Stimulated activated CD4-positive, alpha-beta T cell treated with anti-CD3 and anti-CD28 coated beads, Interleukin-2, amount 100 ng/mL, for 24 hours (primary cell): ENCODE data around the gene MS4A6A.
"Not testable (repeated sequence)": the region's sequence is repeated elsewhere in the genome, so short reads cannot be mapped to it uniquely, and the experiment has no call there.

Source experiments
- DNase-seq, 2 donors: peaks; one replicate each; pipeline ENCODE4 v3.0.0-alpha.2; 2020

Gene MS4A6A

DNA sequence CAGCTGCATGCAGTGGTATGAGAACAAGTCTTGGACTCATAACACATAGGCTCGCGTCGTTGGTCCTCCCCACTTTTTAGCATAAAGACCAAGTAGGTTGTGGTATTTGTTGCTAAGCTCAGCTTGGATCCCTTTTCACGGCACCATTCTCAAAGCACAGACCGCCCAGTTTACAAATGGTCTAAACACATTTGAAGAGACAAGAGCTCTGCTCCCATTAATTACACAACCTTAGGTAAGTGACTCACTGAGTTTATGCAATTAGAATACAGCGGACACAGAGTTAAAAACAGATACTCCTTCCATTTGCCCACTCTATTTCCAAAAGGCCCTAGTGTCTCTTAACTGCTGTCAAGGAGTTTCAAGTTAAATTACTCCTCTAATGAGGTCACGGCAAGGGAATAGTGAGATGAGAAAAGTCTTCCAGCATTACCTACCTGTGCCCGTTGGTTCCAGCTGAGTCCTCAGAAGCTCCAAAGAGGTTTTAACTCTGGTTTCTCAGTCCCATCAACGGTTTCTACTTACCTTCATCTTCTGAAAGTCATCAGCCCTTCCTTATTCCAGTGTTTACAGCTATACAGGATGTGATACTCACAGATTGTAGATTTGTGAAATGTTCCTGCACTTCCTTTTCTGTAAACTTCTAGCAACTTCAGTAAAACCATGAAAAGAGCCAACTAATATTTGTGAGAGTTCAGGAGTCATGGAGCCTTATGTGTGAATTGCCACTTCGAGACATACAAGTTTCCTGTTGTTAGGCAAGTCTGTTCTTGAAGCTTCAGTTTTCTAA lies at the start of gene MS4A6A:
TSS of gene MS4A6A (minus strand) at position 543 of the 790 bp plus-strand sequence. CDS start 1,356 bp downstream, outside the sequence.
- DNase-seq = no peak

- DNase-seq = no peak
Measured at GRCh38 chr11:60230681-60231080, 47.8 kb upstream of the MS4A6A start.

DNA sequence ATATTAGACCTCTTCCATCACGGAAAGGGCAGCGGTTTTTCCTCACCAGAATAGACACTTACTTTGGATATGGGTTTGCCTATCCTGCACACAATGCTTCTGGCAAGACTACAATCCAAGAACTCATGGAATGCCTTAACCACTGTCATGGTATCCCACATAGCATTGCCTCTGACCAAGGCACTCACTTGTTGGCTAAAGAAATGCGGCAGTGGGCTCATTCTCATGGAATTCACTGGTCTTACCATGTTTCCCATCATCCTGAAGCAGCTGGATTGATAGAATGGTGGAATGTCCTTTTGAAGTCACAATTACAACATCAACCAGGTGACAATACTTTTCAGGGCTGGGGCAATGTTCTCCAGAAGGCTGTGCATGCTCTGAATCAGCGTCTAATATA lies 39.3 kb upstream of the MS4A6A start:
- no peak for DNase-seq

DNA sequence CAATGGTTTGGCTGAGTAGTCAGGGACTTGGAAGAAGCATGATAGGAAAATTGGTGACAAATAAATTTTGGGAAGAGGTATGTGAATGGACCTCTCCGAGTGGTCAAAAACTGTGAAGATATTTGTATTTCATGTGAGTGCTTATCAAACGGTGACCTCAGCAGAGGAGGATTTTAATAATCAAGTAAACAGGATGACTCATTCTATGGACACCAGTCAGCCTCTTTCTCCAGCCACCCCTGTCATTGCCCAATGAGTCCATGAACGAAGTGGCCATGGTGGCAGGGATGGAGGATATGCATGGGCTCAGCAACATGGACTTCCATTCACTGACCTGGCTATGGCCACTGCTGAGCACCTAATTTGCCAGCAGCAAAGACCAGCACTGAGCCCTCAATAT lies 38.8 kb upstream of the MS4A6A start:
- DNase-seq = no peak

- no peak for DNase-seq
Measured at GRCh38 chr11:60221181-60221580, 38.3 kb upstream of the MS4A6A start.

DNA sequence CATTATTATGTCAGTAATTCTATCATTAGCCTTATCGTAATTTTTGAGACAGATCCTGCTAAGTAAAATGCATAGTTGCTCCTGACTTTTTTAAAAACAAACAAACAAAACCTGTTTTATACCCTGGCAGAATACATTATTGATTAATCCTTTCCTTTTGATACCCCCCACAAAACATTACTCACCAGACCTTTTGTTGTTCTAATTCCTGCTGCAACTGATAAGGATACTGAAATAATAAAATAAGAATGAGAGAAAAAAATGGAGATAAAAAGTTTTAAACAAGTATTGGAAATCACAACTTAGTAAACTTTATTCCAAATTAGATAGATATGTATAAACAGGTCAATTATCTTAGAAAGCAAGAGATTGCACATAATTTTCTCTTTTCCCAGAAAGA lies 31.5 kb upstream of the MS4A6A start:
- DNase-seq = no peak

DNA sequence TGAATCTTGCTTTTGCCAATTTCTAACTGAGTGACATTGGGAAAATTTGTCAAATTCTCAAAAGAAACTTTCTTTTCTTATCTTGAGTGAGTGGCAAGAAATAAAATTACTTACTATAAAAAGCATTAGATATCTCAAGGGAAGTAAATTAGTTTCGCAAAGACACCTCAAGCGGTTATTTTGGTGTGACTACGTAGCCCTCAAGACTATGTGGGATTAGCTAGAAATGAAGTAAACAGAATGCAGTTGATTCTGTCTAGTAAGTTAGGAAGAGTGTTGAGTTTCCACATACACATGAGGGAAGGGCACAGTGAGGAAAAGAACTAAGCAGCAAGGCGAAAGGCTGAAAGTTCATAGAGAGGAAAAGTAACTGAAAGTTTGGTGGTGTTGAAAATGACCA lies 28.3 kb upstream of the MS4A6A start:
- no peak for DNase-seq

DNA sequence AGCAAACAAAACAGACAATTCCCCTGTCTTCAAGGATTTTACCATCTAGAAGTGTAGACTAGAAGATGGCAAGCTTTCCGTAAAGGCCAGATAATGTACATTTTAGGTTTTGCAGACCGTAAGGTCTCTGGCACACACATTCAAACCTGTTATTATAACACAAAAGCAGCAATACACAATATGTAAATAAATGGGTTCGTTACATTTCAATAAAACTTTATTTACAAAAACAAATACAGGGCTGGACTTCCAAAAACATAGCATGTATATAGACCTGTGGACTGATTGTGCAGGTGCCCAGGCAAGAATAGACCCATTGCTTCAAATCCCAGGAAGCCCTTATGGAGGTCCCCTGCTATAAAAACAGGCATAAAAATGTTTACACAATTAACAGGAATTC lies 27.1 kb upstream of the MS4A6A start:
- no peak for DNase-seq

DNA sequence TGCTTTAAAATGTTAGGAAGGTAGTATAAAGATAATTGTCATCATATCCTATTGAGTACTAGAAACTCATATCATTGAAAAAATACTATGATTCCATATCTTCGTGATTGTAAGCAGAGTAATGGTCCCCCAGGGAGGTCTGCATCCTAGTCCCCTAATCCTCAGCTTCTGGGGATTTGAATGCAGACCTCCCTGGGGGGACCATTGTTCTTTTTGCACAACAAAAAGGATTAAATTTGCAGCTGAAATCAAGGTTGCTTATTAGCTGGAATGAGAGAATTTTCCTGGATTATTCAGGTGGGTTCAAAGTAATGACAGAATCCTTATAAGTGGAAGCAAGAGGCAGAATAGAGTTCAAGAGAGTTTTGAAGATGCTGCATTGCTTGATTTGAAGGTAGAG lies 26.1 kb upstream of the MS4A6A start:
- no peak for DNase-seq

- DNase-seq = no peak
Measured at GRCh38 chr11:60208146-60208895, 25.4 kb upstream of the MS4A6A start.

DNA sequence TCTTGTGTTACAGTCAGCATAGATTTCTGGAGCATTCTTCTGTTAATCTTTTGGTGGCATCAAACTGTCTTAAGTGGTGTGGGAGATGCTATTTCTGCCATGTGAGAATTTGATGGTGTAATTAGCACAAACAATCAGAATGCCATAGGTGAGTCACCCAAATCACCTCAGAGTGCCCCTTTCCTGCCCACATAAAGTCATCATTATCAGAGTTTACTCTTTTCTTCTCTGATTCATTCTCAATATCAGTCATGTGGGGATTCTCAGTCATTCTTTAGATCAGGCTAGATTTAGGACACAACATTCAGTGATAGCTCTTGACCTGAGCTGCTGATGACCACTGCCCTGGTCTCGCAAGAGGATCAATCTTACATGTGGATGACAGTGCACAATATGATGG lies 23.7 kb upstream of the MS4A6A start:
- DNase-seq = no peak

DNA sequence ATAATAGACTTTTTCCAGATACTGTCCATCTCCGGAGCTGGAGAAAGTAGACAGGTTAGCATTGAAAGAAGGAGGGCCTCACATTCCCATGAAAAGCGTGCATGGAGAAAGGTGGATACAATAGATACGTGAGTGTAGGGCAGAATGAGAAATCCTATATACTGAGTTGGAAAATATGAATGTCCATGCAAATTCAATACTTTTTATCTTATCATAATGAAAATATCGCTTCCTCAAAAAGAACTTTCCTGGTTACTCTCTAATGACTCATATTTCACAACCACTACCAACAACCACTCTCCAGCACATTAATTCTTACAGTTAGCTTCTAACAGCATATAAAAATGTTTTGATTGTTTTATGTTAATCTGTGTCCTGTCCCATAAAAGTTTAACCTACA lies 22.0 kb upstream of the MS4A6A start:
- no peak for DNase-seq

GRCh38 chr11:60201334-60201733 lies 18.5 kb upstream of the MS4A6A start:
- not testable (repeated sequence) for DNase-seq

DNA sequence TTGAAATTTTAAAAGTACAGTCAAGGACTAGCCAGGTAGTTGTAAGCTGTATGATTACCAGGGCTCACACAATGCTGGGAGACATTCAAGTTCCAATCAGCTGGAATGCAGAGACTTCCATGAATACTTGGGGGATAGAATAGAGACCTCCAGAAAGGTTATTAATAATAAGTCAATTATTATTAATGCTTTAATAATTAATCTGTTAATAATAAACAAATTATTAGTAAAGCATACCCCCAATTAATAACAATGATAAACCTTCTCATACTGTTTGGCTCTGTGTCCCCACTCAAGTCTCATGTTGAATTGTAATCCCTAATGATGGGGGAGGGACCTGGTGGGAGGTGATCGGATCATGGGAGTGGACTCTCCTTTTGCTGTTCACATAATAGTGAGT lies 14.6 kb upstream of the MS4A6A start:
- DNase-seq = no peak

- DNase-seq = no peak
Measured at GRCh38 chr11:60195923-60196368, 13.1 kb upstream of the MS4A6A start.

DNA sequence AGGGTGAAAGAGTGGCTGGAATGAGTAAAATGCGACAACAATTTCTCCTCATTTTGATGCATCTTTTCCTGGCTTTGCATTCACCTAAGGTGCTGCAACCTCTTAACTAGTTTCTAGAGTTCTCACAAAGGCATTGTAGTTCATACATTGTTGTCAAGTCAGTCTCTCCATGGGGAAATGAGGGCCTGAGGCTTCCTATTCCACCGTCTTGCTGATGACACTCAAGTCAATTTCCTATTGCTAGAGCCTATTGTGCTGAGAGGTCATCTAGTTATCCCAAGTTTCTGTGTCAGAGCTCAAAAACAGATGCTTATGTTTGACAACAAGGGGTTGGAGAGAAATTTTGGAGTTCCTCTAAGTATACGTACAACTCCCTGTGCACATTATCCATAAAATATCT lies 11.6 kb upstream of the MS4A6A start:
- DNase-seq = no peak

- DNase-seq = peak; percentile 68 to 75
Measured at GRCh38 chr11:60193687-60194433, 11.0 kb upstream of the MS4A6A start.

DNA sequence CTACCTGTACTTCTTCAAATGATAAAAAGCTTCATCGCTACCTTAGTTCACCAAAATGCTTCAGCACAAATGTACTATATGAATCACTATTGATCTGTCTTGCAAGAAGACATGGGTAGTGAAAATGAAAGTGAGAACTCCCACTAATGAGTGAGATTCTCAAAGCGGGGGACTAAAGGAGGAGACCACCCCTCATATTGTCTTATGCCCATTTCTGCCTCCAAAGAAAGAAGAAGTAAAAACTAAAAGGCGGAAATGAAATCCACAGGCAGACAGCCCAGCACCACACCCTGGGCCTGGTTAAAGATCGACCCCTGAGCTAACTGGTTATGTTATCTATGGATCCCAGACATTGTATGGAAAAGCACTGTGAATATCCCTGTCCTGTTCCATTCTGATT lies 9.7 kb upstream of the MS4A6A start:
- DNase-seq = not testable (repeated sequence)

DNA sequence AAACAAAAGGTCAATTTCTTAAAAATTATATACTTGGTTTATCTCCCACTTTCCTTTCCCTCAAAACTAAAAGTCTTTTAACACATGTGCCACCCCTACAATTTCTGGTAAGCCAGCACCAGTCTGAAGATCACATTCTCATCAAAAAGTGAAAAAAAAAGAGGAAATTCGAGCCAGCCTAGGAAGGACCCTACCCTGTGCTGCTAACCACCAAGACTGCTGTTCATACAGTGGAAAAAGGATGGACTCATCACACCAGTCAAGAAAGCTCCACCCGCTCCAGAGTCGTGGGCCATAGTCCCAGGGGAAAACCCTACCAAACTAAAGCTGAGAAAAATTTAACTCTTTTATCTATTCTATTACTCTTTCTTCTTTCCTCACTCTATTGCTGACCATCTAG lies 5.6 kb upstream of the MS4A6A start:
- DNase-seq = not testable (repeated sequence)

GRCh38 chr11:60186128-60186527 lies 3.2 kb upstream of the MS4A6A start:
- not testable (repeated sequence) for DNase-seq

DNA sequence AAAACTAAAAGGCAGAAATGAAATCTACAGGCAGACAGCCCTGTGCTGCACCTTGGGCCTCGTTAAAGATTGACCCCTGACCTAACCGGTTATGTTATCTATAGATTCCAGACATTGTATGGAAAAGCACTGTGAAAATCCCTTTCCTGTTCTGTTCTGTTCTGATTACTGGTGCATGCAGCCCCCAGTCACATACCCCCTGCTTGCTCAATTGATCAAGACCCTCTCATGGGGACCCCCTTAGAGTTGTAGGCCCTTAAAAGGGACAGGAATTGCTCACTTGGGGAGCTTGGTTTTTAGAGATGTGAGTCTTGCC lies 2.6 kb upstream of the MS4A6A start:
- DNase-seq = not testable (repeated sequence)

GRCh38 chr11:60184824-60185511 lies 2.1 kb upstream of the MS4A6A start:
- DNase-seq = no peak

DNA sequence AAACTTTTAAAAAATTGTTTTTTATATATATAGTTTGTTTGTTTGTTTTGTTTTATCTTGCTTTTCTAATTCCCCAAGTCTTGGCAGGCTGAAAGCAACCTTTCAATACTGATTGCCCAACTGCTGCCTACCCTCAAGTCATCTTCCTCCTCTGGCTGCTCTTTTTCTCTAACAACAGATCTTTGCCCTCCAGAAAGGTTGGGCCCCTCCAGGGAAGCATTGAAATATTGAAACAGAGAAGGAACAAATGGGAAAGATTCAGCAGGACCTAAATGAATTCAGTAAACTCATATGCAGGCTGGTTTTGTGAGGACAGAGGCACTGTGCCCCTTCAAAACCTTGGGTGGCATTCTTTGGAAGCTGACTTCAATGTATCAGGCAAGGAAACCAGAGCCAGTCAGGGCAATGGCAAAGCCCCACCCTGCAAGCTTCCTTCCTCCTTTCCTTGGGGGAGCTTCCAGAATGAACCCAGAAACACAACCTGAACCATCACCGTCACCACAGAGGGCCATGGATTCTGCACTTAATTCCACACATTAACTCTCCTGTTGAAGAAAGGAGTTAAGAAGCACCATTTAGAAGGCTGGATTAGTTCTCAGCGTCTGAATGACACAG lies 815 bp upstream of the MS4A6A start:
- no peak for DNase-seq
